Measurements from ENCODE around the gene FHL2.

- TF ChIP-seq CTCF (conservative IDR thresholded peaks at IDR 0.05) (no peak), EZH2 (IDR thresholded peaks at IDR 0.05; ENCODE audit: low read depth) (no peak)
These were observed 34.3 kb downstream of the FHL2 start for GRCh38 chr2:105364436-105365139.
